A673 (cell line): ENCODE data around the gene MAGI1.

ENCODE experiments used
- EZH2 ChIP-seq: fragments of 200-600 bp; sonication (generic); IDR thresholded peaks from 2 replicates; pipeline ENCODE4 v1.6.1; 2017; ENCODE audit warnings: borderline replicate concordance, low read depth, mild to moderate bottlenecking, mixed read lengths, antibody characterized with exemption, low read length; ENCODE audit not compliant: poor library complexity, severe bottlenecking
- TF ChIP-seq, protein P1 (sequence below): fragments of 300-800, 200-600 bp; sonication (generic); conservative IDR thresholded peaks from 2 replicates; pipeline ENCODE4 v1.5.1; 2017; ENCODE audit warnings: low read depth, mild to moderate bottlenecking, antibody characterized with exemption, low read length, moderate library complexity, mixed read lengths

DNA sequence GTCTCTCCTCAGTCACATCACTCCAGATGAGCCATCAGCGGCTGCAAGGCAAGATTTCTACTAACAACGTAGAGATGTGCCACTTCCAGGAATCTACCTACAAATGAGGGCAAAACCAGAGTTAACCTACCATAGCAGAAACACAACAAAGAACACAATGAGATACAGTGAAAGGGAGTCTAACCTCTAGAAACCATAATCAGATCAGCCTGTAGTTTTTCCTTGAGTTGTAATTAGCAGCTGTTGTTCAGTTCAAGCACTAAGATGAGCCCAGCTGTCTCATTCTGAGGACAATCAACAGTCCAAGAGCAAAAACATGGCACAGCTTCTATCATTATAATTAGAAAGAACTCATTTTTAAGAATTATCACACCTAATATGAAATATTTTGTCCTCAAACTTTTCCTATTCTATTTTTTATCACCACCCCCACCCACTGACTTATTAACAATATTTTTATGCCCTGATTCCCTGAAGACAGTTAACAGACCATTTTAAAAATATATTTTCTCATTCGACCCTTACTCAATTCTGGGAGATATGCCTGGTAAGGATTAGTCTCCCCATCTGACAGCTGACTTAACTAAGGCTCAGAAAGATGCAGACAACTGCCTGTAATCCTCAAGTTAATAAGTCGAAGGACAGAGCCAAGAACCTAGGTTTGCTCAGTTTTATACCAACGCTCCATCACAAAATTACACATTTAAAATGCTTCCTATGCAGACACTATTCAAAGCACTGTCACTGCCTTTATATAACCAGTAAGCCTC is 50.1 kb downstream of the MAGI1 start:
- TF ChIP-seq, protein P1, sequence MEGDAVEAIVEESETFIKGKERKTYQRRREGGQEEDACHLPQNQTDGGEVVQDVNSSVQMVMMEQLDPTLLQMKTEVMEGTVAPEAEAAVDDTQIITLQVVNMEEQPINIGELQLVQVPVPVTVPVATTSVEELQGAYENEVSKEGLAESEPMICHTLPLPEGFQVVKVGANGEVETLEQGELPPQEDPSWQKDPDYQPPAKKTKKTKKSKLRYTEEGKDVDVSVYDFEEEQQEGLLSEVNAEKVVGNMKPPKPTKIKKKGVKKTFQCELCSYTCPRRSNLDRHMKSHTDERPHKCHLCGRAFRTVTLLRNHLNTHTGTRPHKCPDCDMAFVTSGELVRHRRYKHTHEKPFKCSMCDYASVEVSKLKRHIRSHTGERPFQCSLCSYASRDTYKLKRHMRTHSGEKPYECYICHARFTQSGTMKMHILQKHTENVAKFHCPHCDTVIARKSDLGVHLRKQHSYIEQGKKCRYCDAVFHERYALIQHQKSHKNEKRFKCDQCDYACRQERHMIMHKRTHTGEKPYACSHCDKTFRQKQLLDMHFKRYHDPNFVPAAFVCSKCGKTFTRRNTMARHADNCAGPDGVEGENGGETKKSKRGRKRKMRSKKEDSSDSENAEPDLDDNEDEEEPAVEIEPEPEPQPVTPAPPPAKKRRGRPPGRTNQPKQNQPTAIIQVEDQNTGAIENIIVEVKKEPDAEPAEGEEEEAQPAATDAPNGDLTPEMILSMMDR: no peak
- TF ChIP-seq EZH2: no peak
